Measurements from ENCODE around the gene FRMD5.
A peak's percentile ranks its signal among the peaks of the same experiment; 100 is the strongest.

The FRMD5 gene

DNA sequence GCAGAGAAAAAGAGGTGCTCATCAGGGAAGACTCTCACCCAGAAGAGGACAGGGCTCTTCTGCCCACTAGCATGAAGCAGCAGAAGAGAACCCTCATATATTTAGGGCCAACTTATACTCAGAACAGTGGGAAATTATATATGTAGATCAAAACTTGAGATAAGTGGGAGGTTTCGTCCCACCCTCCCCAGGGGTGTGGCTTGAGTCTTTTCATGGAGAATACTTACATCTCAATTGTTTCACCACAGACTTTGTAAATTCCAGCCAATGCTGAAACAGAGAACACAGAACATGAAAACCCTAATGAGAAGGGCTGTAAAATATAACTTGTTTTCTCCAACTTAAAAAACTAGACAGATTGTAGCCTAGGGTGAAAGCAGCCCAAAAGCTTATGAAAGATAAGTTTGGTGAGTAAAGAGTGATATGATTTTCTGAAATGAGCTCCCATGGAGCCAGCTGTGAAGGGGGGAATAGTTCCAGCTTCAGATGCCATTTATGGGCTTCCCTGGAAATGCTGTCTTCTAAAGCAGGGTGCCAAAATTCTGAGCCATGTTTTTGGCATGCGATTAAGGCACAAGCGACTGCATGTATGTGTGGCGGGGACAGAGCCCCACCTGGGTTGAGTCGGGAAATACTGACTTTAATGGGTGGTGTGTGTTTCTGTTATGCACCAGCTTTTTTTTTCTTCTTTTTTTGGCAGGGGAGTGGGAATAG lies 275.4 kb downstream of the FRMD5 start:
- no peak for DNase-seq

DNA sequence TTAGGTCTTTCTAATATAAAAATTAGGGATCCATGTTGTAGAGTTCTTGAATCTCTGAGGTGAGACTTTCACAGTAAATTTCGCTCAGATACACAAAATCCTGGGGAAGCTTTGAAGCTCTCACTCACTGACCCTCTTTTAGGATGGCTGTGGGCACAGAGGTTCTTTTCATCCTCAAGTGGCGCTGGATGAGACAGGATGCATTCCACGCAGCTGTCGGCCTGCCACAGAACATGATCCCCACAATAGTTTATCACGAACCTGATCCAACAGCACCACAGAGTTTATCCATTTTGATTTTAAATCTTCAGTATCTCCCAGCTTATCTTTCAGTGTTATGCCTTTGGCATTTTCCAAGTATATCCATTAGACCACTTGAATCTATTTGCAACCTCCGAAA lies 276.4 kb downstream of the FRMD5 start:
- no peak for DNase-seq

DNA sequence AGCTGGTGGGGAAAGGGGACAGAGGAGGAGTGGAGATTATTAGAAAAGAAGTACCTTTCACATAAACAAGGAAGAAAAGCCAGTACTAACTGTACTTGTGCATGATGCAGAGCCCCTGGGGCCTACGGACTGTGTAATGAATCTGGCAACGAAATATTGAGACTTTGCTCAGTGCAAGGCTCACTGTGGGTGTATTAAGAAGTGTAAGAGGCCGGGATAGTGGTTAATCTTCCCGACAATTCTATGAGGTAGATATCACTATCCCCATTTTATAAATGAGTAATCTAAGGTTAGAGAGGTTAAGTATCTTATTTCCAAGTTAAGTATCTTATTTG lies 278.8 kb downstream of the FRMD5 start:
- DNase-seq, result no peak

DNA sequence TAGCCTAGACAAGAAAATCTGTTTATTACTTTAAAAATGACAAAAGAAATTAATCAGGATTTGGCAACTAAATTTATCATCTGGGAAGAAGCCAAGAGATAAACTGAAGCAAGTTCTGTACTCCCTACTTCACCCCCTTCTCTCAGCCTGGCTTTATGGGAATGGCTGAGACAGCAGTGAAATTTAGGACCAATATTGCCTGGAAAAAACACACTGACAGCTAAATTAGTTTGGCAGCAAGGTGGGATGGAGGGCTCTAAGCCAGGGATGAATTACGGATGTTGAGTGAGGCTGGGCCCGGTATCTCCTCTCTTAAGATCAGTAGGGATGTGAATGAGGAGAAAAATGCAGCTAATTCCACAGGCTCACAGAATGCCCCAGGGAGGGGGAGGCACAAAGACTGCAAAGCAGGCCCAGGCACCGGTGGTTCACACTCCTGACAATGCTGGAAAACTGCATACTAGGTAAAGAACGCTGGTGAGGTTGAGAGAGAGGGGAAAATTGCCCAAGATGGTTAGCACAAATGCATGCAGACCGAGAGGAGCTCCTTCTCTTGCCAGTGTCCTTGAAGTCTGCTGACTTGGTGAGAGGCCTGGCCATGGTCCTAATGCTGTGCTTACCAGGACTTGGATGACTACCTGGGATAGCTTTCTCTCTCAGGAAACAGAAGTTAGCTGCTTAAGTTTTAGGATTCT lies 279.3 kb downstream of the FRMD5 start:
- no peak for DNase-seq

DNA sequence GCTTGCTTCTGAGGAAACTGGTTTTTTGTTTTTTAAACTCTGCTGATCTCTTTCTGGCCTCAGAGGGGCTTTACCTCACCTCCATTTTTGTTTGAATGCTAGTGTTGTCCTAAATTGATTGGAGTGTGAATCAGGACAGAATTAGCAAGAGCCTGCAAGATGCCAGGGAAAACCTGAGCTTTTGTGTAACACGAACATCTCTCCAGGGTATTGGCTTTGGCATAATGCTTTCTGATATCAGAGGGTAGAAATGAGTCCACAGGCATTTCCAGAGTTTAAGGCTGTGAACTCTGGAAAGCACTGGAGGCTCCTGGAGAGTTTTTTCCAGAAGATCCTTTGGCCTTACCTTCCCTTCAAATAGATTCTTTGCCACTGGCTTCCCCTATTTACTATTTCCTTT lies 281.1 kb downstream of the FRMD5 start:
- no peak for DNase-seq

DNA sequence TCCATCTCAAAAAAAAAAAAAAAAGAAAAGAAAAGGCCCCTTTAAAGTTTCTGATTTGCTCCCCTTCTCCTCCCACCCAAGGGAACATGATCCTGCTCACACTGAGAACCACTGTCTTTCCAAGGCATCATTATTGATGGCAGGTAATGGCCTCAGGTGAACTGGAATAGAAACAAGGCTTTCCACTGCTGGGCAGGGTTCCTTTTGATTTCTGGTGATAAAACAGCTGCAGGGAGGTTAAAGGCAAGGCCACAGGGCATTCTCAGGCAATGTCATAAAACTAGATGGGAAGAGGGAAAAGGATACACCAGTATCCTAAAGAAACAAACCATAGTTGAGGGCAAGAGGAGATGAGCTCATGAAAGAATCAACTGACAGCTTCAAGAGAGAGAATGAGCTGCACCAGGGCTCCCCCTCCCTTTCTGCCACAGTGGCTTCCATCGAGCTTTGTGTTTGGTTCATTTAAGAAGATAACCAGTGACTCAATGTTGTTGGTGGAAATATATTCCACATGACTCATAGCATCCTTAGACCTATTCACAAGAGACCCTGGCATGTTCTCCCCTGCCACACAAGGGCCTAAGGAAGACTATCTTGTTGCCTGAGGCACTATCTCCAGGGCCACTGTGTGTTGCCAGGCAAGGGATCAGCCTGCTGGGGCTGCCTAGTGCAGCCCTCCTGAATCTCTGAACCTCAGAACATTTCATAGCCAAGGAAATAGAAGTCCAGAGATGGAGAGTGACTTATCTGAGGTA lies 281.9 kb downstream of the FRMD5 start:
- DNase-seq, result no peak

DNA sequence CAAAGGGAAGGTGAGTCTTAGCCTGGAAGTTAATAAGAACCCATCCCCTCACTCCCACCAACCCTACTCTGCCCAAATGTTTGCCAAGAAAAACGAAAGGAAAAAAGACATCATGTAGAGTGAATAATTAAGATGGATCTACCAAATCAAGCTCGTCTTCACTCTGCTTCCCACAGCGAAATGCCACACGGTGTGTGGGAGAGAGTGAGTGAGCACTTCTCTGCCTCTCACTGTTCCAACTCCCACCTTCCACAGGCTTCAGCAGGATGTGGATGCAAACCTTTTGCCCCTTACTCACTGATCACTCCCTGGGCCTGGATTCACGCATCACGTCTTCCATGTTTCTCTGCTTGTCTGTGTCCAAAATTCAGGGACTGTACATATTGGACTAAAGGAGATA lies 282.9 kb downstream of the FRMD5 start:
- DNase-seq, result no peak

DNA sequence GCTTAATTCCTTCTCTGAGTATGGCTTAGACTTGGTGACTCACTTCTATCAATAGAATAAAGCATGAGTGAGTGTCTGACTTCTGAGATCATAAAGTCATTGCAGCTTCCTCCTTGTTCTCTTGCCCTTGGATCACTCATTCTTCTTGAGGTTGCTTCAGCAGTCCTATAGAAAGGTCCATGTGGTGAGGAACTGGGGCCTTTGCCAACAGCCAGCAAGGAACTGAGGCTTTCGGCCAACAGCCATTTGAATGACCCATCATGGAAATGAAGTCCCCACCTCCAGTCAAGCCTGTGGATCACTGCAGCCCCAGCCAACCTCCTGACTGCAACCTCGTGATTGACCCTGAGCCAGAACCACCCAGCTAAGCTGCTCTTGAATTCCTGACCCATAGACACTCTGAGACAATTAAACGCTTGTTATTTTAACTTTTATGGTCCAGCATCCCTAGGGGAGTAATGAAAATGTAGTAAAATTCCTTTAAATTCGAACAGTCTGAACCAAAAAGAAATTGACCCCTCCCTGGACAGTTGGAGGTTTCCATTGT lies 283.8 kb downstream of the FRMD5 start:
- no peak for DNase-seq

DNA sequence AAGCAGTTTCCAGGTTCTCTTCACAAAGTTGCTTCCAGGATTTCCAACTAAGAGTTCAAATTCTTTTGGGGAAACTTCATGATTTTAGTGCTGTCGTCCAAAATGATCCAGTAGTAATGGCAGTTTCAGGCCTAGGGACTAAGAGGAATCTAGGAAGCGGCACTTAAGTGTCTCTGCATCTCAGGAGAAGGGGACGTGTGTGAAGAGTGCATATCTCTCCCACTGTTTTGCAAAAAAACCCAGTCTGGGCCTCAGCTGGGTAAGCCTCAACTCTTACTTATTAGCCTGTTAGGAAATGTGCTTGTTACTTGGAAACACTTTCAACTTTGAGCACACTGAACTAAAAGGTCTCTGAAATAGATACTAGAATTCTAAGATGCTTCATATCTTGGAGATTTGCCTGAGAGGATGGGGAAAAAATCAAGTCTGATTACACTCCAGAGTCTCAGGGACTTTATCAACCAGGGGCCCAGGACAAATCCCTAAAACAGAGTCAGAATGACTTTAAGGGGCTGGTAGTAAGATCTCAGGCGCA lies 286.5 kb downstream of the FRMD5 start:
- DNase-seq, result no peak

DNA sequence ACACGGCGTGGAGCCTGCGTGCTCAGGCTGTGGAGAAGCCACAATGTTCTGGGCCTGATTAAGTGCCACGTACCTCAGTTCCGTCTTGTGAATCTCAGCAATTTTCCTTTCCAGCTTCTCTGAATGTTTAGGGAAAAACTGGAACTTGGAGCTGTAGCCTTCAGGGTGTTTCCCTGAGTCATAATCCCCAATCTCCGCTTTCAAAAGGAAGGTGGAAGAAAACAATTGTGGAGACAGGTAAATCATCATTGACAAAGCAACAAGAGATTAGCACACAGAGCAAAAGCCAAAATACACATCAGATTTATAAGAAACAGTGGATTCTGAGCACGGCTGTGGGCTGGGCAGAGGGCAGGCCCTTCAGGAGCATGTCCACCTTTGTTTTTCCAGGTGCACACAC lies 289.3 kb downstream of the FRMD5 start:
- DNase-seq, result no peak

DNA sequence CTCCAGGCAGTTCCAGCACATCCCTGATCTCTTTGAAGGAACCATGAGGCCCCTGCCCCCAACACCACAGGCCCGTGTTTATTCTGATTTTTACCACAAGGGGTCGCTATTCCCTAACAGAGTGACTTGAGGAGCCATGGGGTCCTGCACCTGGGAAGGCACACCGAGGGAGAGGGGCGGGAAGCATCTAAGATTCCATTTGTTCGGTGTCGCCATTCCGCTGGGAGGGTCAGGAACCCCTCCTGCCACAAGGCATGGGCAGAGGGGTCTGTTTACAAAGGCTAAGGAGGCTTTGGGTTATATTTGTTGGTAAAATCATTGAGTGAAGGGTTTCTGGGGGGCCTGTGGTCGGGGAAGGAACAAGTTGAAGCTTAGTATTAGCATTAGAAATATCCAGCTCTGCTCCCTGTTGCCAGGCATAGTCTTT lies 291.2 kb downstream of the FRMD5 start:
- peak; percentile 28 for DNase-seq

DNA sequence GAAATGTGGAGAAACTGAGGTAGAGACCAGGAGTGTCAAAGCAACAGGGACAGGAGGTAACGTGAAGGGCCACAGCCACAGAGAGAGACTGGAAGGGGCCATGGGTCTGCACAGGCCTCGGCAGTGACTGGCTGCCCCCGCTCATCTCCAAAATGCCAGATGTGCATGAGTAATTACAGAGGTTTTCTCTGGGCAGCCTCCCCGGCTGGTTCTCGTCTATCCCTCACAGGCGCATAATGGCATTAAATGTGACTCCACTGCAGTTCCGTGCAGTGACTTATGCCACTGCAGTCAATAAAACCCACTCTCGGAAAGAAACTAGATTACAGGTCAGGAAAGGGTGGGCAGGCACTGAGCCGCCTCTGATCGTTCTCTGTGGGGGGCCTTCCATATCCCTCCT lies 293.6 kb downstream of the FRMD5 start:
- no peak for DNase-seq

DNA sequence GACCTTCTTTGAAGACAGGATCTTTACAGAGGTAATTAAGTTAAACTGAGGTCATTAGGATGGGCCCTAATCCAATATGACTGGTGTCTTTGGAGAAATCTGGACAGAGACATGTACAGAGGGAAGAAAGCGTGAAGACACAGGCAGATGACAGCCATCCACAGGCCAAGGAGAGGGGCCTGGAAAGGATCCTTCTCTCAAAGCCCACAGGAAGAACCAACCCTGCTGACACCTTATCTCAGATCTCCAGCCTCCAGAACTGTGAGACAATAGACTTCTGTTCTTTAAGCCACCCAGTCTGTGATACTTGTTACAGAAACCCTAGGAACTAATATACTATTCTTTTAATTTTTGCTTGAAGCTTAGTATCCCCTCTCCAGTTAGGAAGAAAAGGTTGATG lies 294.1 kb downstream of the FRMD5 start:
- no peak for DNase-seq

DNA sequence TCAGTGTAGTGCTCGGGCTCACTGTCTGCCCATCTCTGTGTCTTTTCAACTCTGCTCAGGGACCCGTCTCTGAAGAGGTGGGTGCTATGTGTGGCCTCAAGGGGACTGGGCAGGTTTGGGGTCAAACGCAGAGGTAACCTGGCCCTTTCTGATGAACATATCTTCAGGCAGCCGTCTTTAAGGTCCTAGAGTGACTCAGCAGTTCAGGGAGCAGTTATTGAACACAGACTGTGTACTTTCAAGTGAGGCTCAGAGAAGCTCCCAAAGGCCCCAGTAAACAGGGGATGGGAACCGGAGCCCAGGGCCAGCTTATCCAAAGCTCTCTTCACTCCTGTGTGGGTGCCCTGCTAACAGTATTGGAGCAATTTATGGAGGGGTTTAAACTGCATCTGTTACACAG lies 295.1 kb downstream of the FRMD5 start:
- no peak for DNase-seq

DNA sequence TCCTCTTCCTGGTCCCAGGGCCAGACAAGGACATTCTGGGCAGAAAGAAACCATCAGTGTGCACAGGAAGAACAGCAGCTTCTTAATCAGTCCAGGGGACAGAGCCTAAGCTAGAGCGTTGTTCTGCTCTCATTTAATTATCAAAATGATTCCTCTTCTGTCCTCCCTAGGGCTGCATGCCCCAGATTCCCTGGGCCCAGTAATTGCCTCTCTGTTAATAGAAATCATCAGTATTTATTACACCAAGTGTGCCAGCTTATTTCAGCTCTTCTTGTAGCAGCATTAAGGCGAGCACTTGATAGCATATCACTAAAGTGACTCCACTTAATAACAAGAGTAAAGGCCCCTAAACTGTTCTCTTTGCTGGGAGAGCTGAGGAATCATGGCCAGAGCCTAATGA lies 296.2 kb downstream of the FRMD5 start:
- no peak for DNase-seq

DNA sequence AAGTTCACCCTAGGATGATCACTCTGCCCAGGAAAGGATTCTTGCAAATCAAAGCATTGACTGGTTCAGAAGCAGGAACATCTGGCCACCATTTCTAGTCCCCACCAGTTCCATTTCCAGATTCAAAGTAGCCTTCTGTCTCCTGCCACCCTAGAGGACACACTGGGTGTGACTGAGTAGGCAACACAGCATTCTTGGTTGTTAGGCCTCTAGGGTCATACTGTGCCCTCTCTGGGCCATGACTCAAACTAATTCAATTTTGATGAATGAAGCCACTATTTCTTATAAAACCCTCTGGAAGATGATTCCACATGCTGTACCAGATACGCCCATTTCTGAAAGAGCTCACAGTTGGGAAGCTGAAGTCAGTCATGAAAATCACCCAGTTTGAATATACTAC lies 298.5 kb downstream of the FRMD5 start:
- DNase-seq, result no peak

DNA sequence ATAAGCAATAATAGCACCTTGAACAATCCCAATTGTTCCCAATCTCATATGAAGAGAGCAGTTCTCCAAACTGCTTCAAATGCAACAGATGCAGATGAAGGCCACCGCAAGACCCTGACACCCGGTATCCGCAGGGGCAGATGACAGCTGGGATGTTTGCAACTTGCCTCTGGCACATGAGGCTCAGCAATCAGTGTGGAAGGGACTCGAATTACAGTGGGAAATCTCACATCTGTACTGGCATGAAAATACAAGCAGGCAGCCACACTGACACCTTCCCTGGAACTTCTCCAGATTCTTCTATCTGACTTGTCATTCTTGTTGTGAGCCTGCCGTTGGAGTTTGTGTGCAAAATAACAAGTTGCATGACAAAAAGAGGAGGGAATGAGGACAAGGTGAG lies 299.5 kb downstream of the FRMD5 start:
- no peak for DNase-seq

DNA sequence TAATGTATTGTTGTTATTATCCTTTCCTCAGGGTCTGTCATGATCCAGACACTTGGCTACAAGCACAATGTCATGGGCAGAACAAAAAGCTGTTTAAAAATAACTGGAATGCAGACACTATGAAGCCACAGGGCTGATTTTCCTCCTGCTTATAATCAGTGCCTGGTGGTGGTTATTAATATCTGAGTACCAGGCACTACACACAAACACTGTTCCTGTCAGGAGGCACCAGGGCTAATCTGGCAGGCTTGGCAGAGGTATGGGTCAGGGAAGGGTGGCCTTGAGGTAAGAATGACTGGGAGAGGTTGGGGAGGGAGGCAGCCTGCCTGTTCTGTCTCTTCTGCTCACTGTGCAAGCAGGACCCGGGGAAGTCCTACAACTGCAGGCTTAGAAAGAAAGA lies 301.1 kb downstream of the FRMD5 start:
- no peak for DNase-seq

DNA sequence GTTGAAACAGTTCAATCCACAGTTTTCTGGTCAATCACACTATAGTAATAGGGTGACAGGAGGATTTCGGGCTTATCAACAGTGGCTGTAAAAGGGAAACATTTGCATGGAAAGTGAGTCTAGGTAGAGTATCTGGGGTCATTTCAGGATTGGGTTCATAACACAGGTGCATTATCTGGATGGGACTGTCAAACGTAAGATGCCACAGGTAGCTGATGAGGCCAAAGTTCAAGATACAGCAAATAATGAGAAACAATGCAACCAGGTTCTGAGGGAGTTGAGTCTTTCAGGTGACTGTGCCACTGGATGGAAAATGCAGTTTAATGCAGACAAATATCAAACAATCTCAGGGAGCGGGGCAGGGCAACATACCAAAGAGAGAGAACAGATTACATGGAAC lies 306.0 kb downstream of the FRMD5 start:
- no peak for DNase-seq

DNA sequence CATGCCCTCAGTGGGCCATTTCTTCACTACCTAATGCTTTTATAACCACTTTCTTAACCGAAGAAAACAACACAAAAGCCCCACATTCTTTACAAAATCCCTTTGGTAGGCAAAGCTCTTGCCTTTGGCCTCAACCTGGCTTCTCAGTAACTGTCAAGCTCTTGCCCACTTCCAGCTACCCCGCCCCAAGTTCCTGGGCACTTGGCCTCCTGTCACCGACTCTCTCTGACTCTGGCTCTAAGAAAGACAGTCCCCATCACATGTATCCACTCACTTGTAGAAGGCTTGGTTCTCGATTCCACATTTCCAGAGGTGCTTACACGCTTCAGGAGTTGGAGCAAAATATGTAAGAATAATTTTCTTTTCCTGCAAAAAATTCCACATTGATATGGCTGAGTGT lies 307.2 kb downstream of the FRMD5 start:
- no peak for DNase-seq

DNA sequence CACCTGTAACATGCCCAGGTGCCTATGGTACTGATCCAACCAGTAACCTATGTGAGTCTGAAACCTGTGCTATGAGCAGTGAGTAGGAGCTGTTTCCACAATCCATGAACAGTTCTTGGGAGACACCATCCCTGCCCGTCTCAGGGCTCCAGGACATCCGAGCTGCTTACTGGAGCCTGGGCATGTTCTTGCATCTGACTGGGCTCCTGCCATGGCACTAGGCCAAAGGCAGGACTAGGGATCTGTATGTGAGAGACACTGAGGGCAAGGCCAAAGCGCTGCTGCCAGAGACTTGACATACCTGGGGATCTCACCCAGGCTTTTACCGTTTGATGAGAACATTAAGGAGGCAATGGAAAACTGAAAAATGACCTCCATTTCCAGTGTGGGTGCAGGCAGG lies 308.5 kb downstream of the FRMD5 start:
- DNase-seq, result no peak

DNA sequence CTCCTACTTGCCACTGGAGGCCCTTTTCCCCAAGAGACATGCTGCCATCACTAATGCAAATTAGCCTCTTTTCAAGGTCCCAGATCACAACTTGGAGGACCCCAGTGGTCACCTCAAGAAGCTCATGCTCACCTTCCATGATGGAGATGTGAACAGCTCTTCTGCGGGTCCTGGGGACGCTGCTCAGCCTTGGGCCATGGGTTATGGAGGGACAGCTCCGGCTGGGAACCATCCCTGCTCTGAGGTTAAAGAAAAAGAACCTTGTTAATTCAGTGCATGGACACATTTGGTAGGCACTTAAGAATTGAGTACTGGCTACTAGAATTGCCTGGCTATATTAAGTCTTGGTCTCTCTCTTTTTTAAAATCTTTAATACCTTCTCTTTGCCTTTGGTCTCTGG lies 311.5 kb downstream of the FRMD5 start:
- no peak for DNase-seq

DNA sequence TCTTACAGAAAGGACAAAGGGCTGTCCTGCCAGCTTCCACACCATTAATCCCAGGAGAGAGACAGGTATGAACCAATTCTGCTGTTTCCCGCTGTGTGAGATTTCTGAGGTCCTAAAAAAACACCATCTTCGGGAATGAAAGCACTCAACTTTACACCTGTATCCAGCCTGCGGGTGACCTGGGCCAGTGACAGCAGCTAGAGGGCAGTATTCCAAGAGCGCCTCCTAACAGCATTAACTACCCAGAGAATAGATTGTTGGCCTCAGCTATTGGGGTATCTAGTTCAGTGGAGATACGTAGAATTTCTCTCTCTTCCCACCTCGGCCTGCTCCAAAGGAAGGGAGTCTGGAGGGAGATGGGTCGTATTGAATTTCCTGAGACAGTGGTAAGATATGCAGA lies 313.1 kb downstream of the FRMD5 start:
- no peak for DNase-seq

DNA sequence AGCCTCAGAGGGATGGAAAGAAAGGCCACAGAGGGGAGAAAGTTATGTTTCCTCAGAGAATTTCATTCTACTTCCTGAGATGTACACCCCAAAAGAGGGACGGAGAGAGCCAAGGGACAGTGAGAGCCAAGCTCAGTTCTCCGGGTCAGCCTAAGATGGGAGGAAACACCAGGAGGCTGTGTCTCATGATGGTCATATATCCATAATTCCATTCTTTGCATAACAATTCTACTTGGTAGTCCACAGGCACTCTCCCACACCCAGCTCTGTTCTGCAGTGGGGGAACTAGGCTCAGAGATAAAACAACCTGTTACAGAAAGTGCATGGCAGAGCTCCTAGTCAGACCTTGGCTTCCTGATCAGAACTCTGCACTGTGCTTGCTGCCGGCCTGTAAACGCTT lies 313.8 kb downstream of the FRMD5 start:
- DNase-seq, result no peak
